GM19239 (cell line): ENCODE measurements around the gene SAMD11.

Experiments
- DNase-seq: peaks from one replicate; pipeline ENCODE4 v3.0.0; 2011; ENCODE audit warnings: low spot score; ENCODE audit not compliant: insufficient read length
- FAIRE-seq: peaks from 2 replicates; lab custom pipeline; 2011; peaks lifted over from hg19 to GRCh38; lab: Jason Lieb, UNC

Gene SAMD11

GRCh38 chr1:930633-931138, 7.0 kb downstream of the SAMD11 start:
- FAIRE-seq (no peak), DNase-seq (no peak)

- no peak for FAIRE-seq
- DNase-seq = no peak
These were observed 7.9 kb downstream of the SAMD11 start for GRCh38 chr1:931380-932172.

- FAIRE-seq (no peak), DNase-seq (no peak)
These were observed 8.4 kb downstream of the SAMD11 start for GRCh38 chr1:932173-932510.

- FAIRE-seq = no peak
- no peak for DNase-seq
These were observed 9.3 kb downstream of the SAMD11 start for GRCh38 chr1:932776-933602.

GRCh38 chr1:933603-933940, 9.8 kb downstream of the SAMD11 start:
- DNase-seq (no peak), FAIRE-seq (no peak)

- no peak for FAIRE-seq
These were observed 11.4 kb downstream of the SAMD11 start for GRCh38 chr1:934991-935750.

GRCh38 chr1:935751-936231, 12.1 kb downstream of the SAMD11 start:
- FAIRE-seq (no peak), DNase-seq (no peak)

More at GRCh38 chr1:934991-935750, 11.4 kb downstream of the SAMD11 start:
- no peak for DNase-seq

GRCh38 chr1:936348-937264, 12.9 kb downstream of the SAMD11 start:
- DNase-seq (no peak), FAIRE-seq (no peak)

GRCh38 chr1:937521-937920, 13.8 kb downstream of the SAMD11 start:
- no peak for FAIRE-seq
- no peak for DNase-seq

- DNase-seq (no peak), FAIRE-seq (no peak)
These were observed 14.5 kb downstream of the SAMD11 start for GRCh38 chr1:938088-938683.

GRCh38 chr1:938711-939489, 15.2 kb downstream of the SAMD11 start:
- FAIRE-seq = no peak
- no peak for DNase-seq

GRCh38 chr1:939511-940106, 15.9 kb downstream of the SAMD11 start:
- FAIRE-seq = no peak
- DNase-seq = no peak

GRCh38 chr1:940107-941014, 16.6 kb downstream of the SAMD11 start:
- FAIRE-seq = no peak
- peak; percentile 70 for DNase-seq

- no peak for DNase-seq
- no peak for FAIRE-seq
These were observed 17.4 kb downstream of the SAMD11 start for GRCh38 chr1:941015-941587.

GRCh38 chr1:941588-942383, 18.1 kb downstream of the SAMD11 start:
- no peak for FAIRE-seq
- peak; percentile 76 for DNase-seq

- DNase-seq (no peak), FAIRE-seq (no peak)
These were observed 18.7 kb downstream of the SAMD11 start for GRCh38 chr1:942411-942821.
